ENCODE results near the gene PRDM16.

PRDM16 gene

DNA sequence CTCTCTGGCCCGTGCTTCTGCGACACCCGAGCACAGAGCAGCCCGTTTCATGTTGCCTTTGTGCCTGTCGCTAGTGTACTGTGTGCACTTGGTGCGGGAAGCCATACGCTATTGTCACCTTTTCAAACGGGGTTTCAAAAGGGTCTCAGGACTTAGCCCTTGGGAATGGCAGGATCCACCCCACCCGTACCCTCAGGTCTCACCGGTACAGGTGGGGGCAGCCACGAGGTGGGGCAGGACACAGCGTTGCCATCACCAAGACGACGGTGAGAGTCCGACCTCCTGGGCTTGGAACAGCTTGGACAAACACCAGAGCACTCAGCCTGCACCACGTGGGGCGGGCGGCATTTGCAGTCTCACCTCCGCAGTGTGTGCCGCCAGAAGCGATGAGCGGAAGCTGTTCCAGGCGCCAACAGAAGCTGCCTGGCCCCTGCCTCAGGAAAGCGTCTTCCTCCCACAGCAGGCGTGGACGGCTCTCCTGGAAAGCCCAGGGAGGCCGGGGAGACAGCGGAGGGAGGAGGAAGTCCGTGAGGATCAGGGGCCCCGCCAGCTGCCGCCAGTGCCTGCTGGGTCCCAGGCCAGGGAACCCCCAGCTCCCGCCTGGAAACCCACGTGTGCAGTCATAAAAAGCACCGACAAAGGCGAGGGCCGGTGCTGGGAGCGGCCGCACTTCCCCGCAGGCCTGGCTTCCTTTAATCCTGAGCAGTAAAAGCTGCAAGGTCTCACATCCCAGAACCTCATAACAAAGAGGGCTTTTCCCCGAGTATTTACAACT lies 254.2 kb downstream of the PRDM16 start:
- DNase-seq (ENCODE audit: low read depth), result no peak

DNA sequence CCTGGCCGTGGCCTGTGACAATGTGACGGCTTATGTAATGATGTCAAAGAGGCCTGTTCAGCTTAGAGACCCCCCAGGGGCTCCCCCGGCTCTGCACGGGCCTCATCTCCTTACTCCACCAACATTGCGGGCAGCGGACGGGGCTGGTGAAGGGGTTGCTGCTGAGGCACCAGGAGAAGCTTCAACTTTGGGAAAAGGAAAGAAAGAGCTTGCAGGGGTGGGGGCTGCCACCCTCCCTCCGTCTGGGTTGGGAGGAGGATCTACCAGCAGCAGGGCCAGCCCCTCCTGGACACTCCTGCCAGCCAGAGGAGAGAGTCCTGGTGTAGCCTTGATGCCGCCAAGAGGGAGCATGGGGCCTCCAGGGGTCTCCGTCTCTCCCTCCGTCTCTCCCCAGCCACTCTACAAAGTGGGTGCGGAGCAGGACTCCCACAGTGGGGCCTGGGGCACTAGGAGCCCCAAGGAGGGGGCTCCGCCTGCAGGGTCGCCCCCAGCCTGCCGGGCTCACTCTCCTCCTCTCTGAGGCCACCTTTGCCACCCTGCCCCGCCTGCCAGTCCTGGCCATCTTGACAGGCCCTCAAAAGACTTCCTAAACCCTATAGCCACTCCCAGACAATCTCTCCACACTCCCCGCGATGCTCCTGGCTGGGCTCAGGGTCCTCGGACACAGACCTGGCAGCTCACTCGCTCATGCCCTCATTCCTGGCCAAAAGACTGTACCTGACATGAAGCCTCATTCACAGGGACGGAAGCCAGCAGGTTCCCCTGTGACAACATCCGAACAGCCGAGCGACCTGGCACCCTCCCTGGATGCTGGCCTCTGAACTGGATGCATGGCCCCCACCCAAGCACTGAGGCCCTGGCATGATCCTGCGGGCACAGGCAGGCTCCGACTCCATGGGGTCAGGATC lies 255.0 kb downstream of the PRDM16 start:
- no peak for DNase-seq (ENCODE audit: low read depth)

DNA sequence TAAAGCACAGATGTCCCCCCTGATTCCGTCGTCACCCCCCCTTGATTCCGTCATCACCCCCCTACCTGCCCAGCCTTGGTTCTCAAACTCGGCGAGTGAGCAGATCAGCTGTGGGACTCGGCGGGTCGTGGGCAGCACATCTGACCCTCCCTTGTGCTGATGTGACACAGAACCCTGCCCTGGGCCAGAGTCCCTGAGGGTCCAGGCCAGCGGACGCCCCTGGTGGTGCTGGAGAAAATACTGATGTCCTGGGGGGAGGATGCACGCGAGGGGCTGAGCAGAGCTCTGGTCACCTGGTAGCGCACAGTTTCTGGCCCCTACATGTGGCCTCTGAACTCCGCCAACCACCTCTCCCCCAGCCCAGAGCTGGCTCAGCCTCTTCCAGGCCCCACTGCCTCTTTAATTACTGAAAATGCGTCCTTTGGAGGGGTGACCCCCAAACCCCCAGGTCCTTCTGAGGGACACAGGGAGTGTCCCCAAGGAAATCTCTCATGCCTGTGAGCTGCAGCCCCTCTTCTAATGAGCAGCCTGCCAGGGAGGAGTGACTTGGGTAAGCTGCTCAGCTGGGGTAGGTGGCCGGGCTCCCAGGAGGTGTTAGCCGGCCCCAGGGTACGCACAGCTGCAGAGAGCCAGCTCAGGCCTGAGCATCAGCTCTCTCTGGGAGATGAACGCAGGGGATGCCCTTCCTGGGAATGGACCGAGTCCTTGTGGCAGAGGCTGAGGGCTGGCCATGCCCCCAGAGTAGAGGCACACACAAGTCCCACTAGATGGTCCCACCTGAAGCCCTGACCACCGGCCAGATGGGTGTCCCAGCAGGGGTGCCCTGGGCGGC lies 255.9 kb downstream of the PRDM16 start:
- DNase-seq (ENCODE audit: low read depth), result no peak

DNA sequence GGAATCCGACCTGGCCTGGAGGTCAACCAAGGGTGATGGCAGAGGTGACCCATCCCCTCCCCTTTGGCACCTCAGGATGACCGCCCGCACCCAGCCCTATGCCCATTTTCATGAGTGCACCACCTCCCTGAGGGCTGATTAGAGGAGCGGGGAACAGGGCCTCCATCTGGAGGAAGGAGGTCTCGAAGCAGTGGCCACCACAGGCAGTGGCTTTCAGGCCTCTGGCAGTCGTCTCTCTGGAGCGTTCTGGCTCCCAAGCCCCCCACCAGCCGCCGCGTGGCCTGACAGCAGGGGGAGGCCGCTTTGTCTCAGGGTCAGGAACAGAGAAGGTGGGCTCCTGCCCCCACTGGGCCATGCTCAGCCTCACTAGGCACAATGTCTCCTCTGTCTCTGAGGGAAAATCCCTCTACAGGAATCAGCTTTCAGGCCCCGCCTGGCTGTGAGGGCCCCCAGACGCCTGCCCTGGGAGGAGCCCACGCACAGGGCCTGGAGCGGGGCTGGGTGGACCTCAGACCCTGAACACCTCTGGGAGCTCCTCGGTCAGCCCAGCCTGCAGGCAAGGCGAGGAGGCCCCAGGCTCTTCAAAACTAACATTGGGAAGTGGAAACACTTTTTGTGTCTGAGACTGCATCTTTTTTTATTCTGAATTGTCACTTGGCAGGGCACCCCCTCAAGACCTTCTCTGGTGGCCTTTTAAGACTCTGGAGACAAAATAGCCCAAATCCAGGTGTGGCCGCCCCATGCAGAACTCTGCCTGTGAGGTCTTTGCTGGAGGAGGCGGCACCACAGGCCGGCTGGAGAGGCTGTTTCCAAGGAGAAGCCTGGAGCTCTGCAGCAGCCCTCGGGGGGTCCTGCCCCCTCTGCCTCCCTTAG lies 257.7 kb downstream of the PRDM16 start:
- DNase-seq (ENCODE audit: low read depth), result no peak

DNA sequence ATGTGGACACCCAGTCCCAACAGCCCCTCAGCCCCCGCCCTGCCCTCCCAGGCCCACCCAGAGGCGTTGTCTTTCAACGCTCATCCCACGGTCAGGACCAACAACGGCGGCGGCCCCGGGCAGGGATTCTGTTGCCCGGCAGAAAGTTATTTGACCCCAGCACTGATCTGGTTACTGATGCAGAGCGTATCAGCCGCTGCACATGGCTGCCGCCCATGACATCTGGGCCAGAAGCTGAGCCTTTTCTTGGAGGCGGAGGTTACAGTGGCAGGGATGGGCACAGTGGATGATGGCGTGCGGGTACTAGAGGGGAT lies 258.3 kb downstream of the PRDM16 start:
- DNase-seq (ENCODE audit: low read depth), result no peak

DNA sequence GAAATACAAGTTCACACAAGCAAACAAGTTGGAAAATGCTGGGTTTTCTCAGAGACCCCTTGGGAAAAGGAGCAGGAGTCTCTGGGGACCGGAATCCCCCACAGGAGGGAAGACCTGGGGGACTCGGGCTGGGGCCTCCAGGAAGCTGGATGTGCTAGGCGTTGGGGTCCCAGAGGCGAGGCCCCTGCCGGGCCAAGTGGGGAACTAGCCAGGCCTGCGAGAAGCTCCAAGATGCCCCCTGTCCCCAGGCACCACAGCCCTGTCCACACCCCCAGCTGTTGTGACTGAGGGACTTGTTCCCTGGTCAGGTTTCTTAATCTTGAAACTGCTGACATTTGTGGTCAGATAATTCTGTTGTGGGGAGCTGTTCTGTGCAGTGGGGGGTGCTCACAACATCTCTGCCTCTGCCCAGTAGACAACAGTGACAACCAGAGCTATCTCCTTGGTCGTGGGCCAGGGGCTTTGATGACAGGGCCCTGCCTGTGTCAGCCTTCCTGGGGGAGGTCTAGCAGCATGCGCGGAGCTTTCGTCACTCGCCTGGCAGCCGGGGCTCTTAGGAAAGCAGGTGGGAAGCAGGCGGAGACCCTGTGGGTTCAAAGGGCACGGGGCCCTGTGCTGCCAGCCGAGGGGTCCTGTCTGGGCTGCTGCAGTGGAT lies 259.1 kb downstream of the PRDM16 start:
- DNase-seq (ENCODE audit: low read depth), result no peak

DNA sequence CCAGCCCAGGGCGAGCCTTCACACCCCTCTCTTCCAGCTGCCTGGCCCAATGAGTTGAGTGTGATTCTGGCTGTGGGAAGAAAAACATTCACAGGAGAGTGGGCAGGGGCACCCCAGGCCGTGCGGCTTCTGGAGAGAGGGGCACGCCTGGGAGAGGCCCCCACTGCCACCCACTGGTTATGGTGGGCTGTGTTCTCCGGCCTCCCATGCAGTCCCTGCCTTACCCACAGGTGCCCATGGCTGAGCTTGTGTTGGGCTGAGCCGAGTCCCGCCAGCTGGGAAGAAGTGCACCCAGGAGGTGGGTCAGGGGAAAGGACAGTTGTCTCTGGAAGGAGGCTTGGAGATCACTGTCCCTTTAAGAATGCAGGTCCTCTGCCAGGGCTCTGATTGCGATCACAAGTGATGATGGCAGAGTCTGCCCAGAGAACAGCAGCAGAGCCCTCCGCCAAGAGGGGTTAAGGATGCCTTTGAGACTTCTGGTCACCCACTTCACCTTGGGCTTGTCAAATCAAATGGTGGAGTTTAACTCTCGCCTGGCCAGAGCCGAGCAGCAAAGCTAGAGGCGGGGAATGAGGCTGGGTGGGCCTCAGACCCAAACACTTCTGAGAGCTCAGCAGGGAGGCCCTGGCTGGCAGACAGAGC lies 260.8 kb downstream of the PRDM16 start:
- no peak for DNase-seq (ENCODE audit: low read depth)

DNA sequence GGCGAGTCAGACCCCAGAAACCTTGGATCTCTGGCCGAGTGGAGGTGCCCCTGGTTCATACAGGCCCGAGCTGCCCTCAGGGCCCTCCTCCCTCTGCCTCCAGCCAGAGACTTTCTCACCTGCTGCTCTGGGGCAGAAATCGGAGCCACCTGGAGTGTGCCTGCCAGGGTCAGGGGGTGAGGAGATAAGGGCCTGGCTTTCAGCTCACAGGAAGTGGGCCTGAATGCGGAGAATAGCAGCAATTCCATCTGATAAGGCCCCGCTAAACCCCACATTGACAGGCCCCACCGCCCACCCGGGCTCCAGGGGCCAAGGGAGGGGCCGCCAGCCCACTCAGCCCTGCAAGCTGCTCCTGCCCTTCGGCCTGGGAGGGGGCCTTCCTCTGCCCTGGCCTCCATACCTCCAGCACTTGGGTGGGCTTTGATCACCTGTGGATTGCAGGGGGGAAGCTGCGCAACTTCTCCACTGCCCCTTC lies 261.8 kb downstream of the PRDM16 start:
- DNase-seq (ENCODE audit: low read depth), result no peak

DNA sequence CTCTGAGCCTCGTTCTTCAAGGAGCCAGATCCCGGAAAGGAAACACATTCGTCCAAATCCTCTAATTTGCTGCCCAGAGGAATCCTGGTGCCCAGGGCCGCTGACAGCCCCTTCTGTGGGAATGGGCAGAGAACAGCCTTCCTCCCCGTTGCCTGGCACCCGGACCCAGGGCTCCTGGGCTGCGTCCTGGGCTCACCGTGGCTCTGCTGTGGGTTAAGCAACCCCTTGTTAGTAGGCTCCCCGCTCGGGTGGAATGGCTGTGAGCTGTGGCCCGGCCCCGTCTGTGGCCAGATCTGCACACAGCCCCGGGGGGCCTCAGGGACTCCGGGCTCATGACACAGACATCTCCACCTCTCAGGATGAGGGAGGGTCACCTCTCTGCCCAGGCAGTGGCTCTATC lies 262.6 kb downstream of the PRDM16 start:
- no peak for DNase-seq (ENCODE audit: low read depth)

DNA sequence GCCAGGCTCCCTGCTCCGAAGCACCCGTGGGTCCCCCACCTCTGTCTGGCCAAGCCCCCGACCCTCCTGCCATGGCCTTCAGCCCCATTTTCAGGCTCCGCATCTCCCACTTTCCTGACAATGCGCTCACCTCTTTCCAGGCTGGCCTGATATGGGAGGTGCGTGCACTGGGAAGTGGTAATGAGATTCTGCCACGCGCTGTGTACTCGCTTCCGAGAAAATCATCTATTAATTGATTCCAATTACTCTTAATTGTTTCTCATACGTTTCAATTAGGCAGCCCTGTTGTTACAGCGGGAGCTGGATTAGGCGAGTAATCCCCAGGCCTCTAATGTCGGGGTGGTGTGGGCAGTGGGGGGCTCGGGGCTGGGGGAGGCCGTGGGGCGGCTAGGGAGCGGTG lies 263.0 kb downstream of the PRDM16 start:
- DNase-seq (ENCODE audit: low read depth), result no peak

DNA sequence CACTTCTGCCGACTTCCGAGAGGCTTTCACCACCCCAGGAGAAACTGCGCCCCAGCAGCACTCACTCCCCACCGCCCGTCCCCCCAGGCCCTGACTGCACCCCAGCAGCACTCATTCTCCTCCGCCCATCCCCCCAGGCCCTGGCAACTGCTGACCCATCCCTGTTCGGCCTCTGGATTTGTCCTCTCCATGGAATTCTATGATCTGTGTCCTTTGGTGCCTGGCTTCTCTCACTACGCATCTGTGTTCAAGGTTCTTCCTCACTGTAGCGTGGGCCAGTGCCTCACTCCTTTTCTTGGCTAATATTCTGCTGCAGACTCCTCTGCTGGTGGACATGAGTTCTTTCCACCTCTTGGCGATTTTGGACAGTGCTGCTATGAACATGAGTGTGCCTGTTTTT lies 263.7 kb downstream of the PRDM16 start:
- DNase-seq (ENCODE audit: low read depth), result no peak

DNA sequence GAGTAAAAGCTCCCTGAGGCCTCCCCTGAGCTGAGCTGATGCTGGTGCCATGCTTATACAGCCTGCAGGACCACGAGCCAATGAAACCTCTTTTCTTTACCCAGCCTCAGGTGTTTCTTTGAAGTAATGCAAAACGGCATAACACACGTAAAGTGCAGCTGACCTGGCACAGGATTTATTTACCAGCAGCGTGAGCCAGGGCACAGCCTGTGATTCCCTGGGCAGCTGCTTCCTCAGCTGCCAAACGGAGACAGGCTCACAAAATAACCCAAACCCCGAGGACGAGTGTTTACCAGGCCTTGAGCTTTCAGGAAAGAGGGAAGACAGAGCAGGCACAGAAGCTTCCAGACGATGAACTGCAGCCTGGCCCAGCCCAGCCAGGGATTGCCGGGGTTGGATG lies 264.9 kb downstream of the PRDM16 start:
- DNase-seq (ENCODE audit: low read depth), result no peak

DNA sequence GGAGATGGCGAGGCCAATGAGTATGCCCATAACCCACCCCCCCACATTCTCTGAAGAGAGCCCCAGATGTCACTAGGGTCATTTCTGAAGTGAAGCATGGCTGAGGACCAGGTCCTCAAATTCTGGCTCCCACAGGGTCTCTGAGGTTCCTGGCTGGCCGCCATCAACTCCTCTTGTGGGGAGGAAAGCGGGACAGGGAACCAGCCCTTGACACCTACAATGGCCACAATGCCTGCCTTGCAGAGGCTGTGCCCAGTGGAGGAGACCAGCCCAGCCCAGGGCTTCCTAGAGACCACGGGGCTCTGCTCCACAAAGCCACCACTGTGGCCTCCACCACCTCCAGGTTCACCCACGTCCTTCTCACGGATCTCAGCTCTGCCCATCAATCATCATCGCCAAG lies 265.4 kb downstream of the PRDM16 start:
- no peak for DNase-seq (ENCODE audit: low read depth)

DNA sequence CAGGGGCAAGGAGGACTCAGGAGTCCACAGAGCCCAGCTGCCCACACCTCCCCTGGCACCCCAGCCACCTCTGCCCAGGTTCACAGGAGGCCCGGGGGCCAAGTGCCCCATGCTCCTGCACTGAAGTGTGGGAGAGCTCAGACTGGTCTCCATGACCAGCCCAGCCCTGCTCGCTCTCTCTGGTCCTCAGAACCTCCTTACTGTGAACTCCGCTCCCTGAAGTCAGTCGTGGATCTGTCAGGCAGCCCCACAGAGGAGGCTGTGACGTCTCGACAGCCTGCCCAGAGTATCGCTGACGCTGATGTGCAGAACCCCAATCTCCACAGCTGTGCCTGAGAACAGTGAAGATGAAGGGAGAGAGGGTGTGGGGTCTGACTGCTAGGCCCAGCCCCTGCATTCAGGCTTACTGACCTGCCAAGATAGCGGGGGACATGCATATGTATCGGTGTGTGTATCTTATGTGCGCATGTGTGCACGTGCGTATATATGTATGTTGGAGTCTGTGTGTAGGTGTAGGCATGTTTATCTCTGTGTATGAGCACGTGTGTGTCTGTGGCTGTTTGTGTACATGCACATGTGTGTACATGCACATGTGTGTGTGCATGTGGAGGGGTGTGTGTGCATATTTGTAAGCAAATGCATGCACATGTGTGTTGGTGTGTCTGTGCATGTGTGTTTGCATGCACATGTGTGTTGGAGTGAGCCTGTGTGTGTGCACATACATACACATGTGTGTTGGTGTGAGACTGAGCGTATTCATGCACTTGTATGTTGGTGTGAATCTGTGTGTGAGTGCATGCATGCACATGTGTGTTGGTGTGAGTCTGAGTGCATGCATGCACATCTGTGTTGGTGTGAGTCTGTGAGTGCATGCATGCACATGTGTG lies 267.0 kb downstream of the PRDM16 start:
- DNase-seq (ENCODE audit: low read depth), result no peak

DNA sequence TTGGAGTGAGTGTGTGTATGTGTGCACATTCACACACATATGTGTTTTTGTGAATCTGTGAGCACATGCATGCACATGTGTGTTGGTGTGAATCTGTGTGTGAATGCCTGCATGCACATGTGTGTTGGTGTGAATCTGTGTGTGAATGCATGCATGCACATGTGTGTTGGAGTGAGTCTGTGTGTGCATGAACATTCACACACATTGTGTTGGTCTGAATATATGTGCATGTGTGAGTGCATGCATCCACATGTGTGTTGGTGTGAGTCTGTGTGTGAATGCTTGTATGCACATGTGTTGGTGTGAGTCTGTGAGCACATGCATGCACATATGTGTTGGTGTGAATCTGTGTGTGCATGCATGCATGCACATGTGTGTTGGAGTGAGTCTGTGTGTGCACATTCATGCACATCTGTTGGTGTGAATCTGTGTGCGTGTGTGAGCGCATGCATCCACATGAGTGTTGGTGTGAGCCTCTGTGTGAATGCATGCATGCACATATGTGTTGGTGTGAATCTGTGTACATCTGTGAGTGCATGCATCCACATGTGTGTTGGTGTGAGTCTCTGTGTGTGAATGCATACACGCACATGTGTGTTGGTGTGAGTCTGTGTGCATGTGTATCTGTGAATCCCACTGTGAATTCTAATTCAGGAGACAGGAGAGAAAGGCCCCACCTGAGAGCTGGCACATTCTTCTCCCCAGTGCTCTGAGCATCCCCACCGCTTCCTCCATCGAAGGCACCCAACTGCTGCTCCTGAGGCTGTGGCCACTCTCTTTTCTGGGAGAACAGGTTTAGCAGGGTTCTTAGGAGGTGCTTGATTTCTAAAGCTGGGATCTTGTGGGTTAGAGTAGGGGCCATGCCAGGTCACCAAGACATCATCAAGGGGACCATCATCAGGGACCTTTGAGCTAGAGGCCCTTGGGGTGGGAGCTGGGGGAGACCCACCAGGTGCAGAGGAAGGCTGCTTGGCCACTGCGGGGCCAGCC lies 267.9 kb downstream of the PRDM16 start:
- DNase-seq (ENCODE audit: low read depth), result no peak

DNA sequence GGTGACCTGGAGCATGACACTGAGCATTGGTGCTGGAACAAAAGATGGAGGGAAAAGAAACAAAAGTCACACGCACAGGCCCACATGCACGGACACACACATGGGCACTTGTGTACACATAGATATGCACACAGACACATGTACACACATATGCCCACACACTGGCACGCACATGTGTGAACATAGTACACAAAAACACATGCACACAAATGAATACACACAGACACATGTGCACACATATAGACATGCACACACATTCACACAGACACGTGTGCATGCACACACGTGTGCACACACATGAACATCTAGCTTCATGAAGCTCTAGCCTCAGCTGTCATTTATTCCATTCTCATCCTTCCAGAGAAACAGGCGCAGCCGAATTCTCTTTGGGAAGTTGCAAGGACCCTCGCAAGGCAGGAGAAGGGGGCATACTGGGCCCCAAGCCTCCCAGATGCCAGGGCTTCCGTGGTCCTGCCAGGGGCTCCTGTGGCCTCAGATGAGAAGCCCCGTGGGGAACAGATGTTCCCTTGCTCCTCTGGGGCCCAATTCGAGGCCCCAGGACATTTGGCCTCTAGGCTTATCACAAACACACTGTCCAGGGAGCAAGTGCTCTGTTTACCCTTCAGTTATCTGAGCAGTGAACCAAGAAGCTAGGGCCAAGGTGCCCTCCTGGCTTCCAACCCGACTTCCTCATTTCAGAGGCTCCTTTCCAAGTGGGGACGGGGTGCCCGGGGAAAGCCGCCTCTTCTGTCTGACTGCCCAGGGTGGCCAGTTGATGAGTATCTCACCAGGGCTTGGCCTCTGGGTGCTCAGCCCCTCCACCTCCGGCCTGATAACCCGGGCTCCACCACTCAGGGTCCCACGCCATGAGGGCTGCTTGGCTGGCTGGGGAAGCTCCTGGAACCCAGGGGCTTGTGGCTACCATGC lies 269.1 kb downstream of the PRDM16 start:
- no peak for DNase-seq (ENCODE audit: low read depth)

DNA sequence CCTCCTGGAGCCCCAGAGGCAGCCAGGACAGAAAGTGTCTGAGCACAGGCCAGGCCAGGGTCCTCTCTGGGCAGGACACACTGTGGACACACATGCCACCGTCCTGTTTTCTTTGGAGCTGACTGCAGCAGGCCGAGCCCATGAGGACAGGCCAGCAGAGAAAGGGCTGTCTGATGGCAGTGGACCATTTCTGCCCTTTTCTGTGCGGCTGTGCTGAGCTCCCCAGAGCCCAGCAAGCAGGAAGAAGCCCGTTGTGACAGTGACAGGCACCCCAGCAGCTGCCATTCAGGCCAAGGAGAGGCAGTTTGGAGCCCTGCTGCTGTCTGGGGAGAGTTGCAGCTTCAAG lies 269.7 kb downstream of the PRDM16 start:
- DNase-seq (ENCODE audit: low read depth), result no peak
